ENCODE data around the gene GGT1.
A peak's percentile ranks its signal among the peaks of the same experiment; 100 is the strongest.
"Not testable (repeated sequence)": the region's sequence is repeated elsewhere in the genome, so short reads cannot be mapped to it uniquely, and the experiment has no call there.

The GGT1 gene

DNA sequence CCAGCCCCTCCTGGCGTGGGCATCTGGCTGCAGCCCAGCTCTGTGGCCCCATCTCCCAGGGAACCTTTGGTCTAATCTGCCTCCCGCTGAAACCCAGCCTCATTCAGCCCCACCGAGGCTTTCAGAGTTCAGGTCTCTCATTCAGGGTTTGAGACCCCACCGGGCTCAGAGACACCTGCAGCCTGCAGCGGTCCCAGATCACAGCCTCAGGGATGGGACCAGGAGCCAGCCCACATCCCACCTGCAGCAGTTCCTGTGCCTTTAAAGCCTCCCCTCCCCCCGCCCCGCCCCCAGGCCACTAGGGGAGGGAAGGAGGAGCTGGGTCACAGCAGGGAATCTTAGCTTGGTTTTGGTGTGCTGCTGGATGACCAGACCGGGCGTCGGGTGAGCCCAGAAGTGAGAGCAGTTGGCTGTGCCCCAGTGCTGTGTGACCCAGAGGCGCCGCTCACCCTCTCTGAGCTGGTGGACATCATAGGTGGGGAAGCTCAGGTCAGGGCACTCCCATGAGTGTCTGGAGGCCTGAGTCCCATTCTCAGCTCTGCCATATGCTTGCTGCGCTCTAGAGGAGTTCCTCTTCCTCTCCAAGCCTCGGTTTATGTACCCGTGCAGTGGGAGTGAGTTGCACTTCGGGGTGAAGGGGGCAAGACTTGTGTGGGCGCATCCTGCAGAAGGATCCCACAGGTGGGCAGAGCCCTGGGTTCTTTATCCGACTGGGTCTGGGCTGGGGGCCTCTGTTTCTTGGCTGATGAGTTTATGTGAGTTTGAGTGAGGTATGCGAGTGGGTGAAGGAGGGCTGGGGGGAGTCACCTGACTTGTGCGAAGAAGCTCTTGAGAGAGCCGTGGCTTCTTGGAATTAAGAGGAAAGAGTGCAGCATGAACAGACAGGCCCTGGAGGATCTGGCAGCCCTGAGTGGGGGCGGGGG, at the start of gene GGT1:
Gene GGT1 (plus strand): TSS at position 347 of the 923 bp plus-strand sequence. CDS start 7,889 bp downstream, outside the sequence.
- peak within 1 kb of the TSS; percentile 38 for H3K4me3 Mint-ChIP-seq
- not testable (repeated sequence) for H3K27me3 Mint-ChIP-seq, H3K9me3 Mint-ChIP-seq, H3K36me3 Mint-ChIP-seq
- H3K4me1 Mint-ChIP-seq, result peaks cover 22% of the 10 kb centered on the region
- H3K27ac Mint-ChIP-seq, result peak within 1 kb of the TSS; percentile 68

DNA sequence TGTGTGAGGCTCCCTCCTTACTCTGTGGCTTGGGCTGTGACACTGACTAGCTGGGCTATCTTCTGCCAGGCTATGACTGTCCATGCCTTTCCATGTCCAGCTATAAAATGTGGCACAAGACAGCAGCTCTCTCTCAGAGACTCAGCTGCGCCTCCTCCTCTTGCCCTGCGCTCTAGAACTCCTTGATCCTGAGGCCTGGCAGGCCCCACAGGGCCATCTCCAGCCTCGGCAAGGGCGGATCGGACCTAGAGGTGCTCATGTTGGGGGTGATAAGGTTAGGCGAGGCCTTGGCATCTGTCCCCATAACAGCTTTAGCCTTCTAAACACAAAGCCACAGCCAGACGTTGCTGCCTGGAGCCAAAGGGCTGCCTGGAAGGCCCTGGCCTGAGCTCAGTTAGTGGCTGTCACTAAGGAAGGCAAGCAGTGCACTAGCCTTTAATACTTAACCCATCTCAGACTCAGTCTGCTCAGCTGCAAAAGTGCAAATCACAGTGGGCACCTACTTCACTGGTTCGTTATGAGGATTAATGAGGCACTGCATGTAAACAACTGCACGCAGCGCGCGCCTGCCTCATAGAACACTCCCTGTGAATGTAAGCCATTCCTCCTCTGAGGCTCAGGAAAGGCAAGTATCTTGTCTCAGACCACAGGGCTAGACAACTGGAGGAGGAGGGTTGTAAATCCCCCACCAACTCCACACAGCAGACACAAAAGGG, 49.2 kb upstream of the GGT1 start:
- no peaks in the 10 kb centered on the region for H3K9me3 Mint-ChIP-seq
- H3K36me3 Mint-ChIP-seq, result peaks cover 16% of the 10 kb centered on the region
- H3K4me3 Mint-ChIP-seq, result peak overlapping the region; percentile 99
- peaks cover 51% of the 10 kb centered on the region for H3K4me1 Mint-ChIP-seq
- H3K27me3 Mint-ChIP-seq, result no peaks in the 10 kb centered on the region
- H3K27ac Mint-ChIP-seq, result peak overlapping the region; percentile 97

DNA sequence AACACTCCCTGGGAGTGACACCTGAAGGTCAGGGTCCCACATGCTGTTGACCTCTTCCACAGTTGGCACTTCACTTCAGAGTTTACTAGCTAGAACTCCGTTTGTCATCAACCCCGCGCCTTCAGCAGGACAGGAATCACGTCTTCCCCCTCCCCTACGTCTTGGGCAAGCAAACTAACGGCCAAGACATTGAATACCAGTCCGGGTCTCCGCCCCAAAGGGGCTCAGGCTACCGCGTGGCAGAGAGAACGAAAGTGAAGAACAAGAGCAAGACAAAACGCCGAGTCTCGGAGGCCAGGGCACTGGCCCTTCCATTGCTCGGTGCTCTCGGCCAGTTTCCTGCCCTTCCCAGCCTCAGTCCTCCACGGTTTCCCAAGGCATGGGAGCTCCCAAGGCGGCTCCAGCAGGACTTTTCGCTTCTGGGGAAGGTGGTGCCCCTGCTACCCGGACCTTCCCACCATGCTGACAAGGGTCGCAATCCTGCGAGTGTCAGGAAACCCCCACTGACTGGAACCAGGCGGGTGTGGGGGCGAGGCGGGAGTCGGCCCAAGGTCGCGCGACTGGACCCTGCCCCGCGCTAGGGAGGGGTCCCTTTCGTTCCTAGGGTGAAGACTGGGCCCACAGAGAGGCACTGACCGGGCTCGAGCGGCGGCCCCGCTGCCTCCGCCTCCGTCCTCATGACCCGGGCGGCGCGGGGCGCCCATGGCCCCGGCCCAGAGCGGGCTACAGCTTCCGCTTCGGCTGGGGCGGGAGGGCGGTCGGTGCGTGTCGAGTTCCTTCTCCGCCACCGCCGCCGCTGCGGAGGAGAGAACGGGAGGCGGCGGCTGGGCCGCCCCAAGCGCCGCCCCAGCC, 48.5 kb upstream of the GGT1 start, which contains the start of gene GUCD1:
Gene GUCD1 (minus strand): TSS at position 826 of the 852 bp plus-strand sequence. CDS start 147 bp downstream, at position 679.
- no peaks in the 10 kb centered on the region for H3K27me3 Mint-ChIP-seq
- peak within 1 kb of the TSS; percentile 99 for H3K27ac Mint-ChIP-seq
- H3K36me3 Mint-ChIP-seq, result peaks cover 16% of the 10 kb centered on the region
- peaks cover 58% of the 10 kb centered on the region for H3K4me1 Mint-ChIP-seq
- peak within 1 kb of the TSS; percentile 99 for H3K4me3 Mint-ChIP-seq
- H3K9me3 Mint-ChIP-seq, result no peaks in the 10 kb centered on the region

GRCh38 chr22:24555165-24556039, 47.6 kb upstream of the GGT1 start, which contains the start of gene SNRPD3:
TSS of gene SNRPD3 (plus strand) at chr22:24555999. CDS start at chr22:24557675, 1,676 bp downstream.
- peaks cover 16% of the 10 kb centered on the region for H3K36me3 Mint-ChIP-seq
- H3K27me3 Mint-ChIP-seq, result no peaks in the 10 kb centered on the region
- peak within 1 kb of the TSS; percentile 99 for H3K4me3 Mint-ChIP-seq
- peaks cover 63% of the 10 kb centered on the region for H3K4me1 Mint-ChIP-seq
- no peaks in the 10 kb centered on the region for H3K9me3 Mint-ChIP-seq
- H3K27ac Mint-ChIP-seq, result peak within 1 kb of the TSS; percentile 99

DNA sequence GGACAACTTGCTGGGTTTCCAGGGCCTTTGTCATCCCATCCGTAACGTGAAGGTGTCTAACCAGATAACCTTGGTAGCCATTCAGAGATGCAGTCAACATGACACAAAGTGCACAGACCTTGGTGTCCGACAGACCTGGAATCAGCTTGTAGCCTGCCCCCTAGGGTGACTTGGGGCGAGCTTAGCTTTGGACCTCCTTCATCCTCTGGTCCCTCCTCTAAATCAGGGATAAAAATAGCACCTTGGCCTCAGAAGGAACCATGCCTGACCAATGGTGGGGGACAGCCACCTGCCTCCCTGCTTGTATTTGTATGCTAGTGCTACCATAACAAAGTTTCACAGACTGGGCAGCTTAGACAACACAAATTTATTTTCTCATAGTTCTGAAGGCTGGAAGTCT, 43.5 kb upstream of the GGT1 start:
- Mint-ChIP-seq H3K9me3 (no peaks in the 10 kb centered on the region), H3K27me3 (no peaks in the 10 kb centered on the region), H3K4me1 (peaks cover 66% of the 10 kb centered on the region), H3K36me3 (peaks cover 22% of the 10 kb centered on the region), H3K4me3 (peak overlapping the region; percentile 51), H3K27ac (no peak overlapping the region)

- H3K4me3 Mint-ChIP-seq, result no peak overlapping the region
Measured at GRCh38 chr22:24563246-24563645, 39.7 kb upstream of the GGT1 start.

GRCh38 chr22:24564376-24565058, 38.5 kb upstream of the GGT1 start:
- H3K9me3 Mint-ChIP-seq, result no peaks in the 10 kb centered on the region
- H3K4me3 Mint-ChIP-seq, result peak overlapping the region; percentile 30

More at GRCh38 chr22:24563246-24563645, 39.7 kb upstream of the GGT1 start:
- no peaks in the 10 kb centered on the region for H3K27me3 Mint-ChIP-seq
- peaks cover 10% of the 10 kb centered on the region for H3K36me3 Mint-ChIP-seq
- no peak overlapping the region for H3K27ac Mint-ChIP-seq
- no peaks in the 10 kb centered on the region for H3K9me3 Mint-ChIP-seq
- H3K4me1 Mint-ChIP-seq, result peaks cover 65% of the 10 kb centered on the region

DNA sequence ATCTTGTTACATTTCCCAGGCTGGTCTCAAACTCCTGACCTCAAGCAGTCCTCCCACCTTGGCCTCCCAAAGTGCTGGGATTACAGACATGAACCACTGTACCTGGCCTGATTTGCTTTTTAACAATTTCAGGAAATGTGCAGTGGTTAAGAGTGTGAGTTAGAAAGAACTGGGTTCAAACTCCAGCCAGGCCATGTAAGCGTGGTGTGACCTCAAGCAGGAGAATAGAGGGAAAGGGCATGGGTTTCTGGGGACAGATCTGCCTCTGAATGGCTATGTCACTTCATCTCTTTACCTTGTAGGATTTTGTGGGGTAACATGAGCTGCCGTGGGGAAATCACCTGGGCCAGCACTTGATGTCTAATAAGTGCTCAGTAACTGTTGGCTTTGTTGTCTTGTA, 37.9 kb upstream of the GGT1 start:
- Mint-ChIP-seq H3K4me3 (no peak overlapping the region), H3K9me3 (no peaks in the 10 kb centered on the region), H3K27ac (no peak overlapping the region), H3K36me3 (peaks cover 8% of the 10 kb centered on the region), H3K27me3 (no peaks in the 10 kb centered on the region), H3K4me1 (peaks cover 48% of the 10 kb centered on the region)

More at GRCh38 chr22:24564376-24565058, 38.5 kb upstream of the GGT1 start:
- H3K27me3 Mint-ChIP-seq, result no peaks in the 10 kb centered on the region
- H3K27ac Mint-ChIP-seq, result peak overlapping the region; percentile 77
- H3K4me1 Mint-ChIP-seq, result peaks cover 53% of the 10 kb centered on the region
- H3K36me3 Mint-ChIP-seq, result peaks cover 6% of the 10 kb centered on the region

DNA sequence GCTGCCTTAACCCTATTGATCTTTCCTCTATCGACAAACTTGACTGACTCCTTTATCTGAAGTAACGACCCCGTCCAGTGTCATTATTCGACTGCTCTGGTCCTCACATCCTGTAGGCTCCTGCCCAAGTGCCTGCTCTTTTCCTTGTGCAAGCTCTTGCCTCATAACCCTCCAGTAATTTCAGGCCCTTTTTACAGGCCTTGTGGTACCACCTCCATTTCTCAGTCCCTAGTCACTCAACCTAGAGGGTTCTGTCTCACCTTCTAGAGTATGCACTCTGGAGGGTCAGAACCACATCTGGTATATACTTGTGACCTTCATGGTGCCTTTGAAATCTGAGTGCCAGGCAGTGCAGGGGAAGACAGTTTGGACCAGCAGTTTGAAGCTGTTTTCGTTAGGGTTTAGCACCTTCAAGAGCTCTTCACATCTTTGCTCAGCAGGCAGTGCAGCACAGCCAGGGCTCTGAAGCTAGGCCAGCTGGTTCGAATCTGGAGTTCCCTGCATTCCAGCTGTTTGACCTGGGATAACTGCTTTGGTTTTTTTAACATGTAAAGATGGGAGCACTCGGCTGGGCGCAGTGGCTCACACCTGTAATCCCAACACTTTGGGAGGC, 36.0 kb upstream of the GGT1 start:
- Mint-ChIP-seq H3K36me3 (peaks cover 15% of the 10 kb centered on the region), H3K4me3 (no peak overlapping the region), H3K9me3 (no peaks in the 10 kb centered on the region), H3K27ac (no peak overlapping the region), H3K4me1 (peaks cover 37% of the 10 kb centered on the region), H3K27me3 (no peaks in the 10 kb centered on the region)

GRCh38 chr22:24567668-24568067, 35.3 kb upstream of the GGT1 start:
- Mint-ChIP-seq H3K4me1 (peaks cover 33% of the 10 kb centered on the region), H3K36me3 (peaks cover 13% of the 10 kb centered on the region), H3K27ac (no peak overlapping the region), H3K9me3 (no peaks in the 10 kb centered on the region), H3K27me3 (no peaks in the 10 kb centered on the region), H3K4me3 (no peak overlapping the region)

- Mint-ChIP-seq H3K9me3 (no peaks in the 10 kb centered on the region), H3K36me3 (peaks cover 15% of the 10 kb centered on the region), H3K4me1 (peaks cover 10% of the 10 kb centered on the region), H3K4me3 (no peak overlapping the region), H3K27ac (no peak overlapping the region), H3K27me3 (no peaks in the 10 kb centered on the region)
Measured at GRCh38 chr22:24571266-24571665, 31.7 kb upstream of the GGT1 start.

GRCh38 chr22:24576778-24577177, 26.2 kb upstream of the GGT1 start:
- no peak overlapping the region for H3K4me3 Mint-ChIP-seq
- peaks cover 9% of the 10 kb centered on the region for H3K36me3 Mint-ChIP-seq
- H3K4me1 Mint-ChIP-seq, result peaks cover 8% of the 10 kb centered on the region
- peak overlapping the region; percentile 43 for H3K27ac Mint-ChIP-seq
- H3K27me3 Mint-ChIP-seq, result no peaks in the 10 kb centered on the region
- no peaks in the 10 kb centered on the region for H3K9me3 Mint-ChIP-seq

GRCh38 chr22:24578355-24579257, 24.4 kb upstream of the GGT1 start:
- no peaks in the 10 kb centered on the region for H3K27me3 Mint-ChIP-seq
- H3K36me3 Mint-ChIP-seq, result peaks cover 2% of the 10 kb centered on the region
- H3K4me1 Mint-ChIP-seq, result peaks cover 8% of the 10 kb centered on the region
- no peak overlapping the region for H3K4me3 Mint-ChIP-seq
- H3K9me3 Mint-ChIP-seq, result no peaks in the 10 kb centered on the region
- H3K27ac Mint-ChIP-seq, result peak overlapping the region; percentile 18

Data from activated naive CD4-positive, alpha-beta T cell treated with anti-CD3 and anti-CD28 coated beads, Interleukin-2, amount 50 U/mL, for 24 hours (primary cell).